GM12878 (cell line): Measurements from ENCODE around the gene ZIC1. TPM values are rescaled to one million over a fixed set of nuclear protein-coding genes. Genes with fewer than 3 reads are reported as not detected.

Source experiments
- ATAC-seq: fragments of 200-7000 bp; cut with Tn5 transposase; 3 replicates; pipeline ENCODE4 v1.9.1; 2020; ENCODE audit warnings: mild to moderate bottlenecking, moderate library complexity
- Bru-seq: library from RNA; stranded (reverse); fragments of 400-500 nt; gene quantifications from one replicate; lab custom pipeline; 2021; lab: Mats Ljungman, UMichigan
- BruChase-seq, 2 experiments: library from RNA; stranded (reverse); fragments of 400-500 nt; gene quantifications; one replicate each; lab custom pipeline; 2021; lab: Mats Ljungman, UMichigan
- BruUV-seq: library from RNA; stranded (reverse); fragments of 400-500 nt; replicated peaks from 2 replicates; lab custom pipeline; 2021; lab: Mats Ljungman, UMichigan
- CTCF ChIA-PET: fragments of 300-600 bp; sonication (Branson Sonifier 250); formaldehyde crosslinking; extraction: SDS; loops from one replicate; lab custom pipeline; 2021; ENCODE audit warnings: inconsistent platforms; lab: Yijun Ruan, JAX
- POLR2A ChIA-PET: fragments of 350-600 bp; formaldehyde crosslinking; extraction: SDS; loops from one replicate; lab custom pipeline; 2021; ENCODE audit warnings: inconsistent platforms; lab: Charles Lee
- RAD21 ChIA-PET: fragments of 300-600 bp; sonication (Branson Sonifier 250); formaldehyde crosslinking; loops from one replicate; lab custom pipeline; 2023; ENCODE audit warnings: antibody characterized with exemption; ENCODE audit not compliant: unreplicated experiment; lab: Charles Lee
- SMC1A ChIA-PET: fragments of 300-600 bp; sonication (Branson Sonifier 250); formaldehyde crosslinking; loops from one replicate; lab custom pipeline; 2023; ENCODE audit not compliant: unreplicated experiment, uncharacterized antibody; lab: Charles Lee
- DNase-seq: peaks from one replicate; pipeline ENCODE4 v3.0.0-alpha.2; 2011; ENCODE audit warnings: low read depth, low spot score
- FAIRE-seq: peaks from 3 replicates; lab custom pipeline; 2011; peaks lifted over from hg19 to GRCh38; lab: Jason Lieb, UNC
- H2AFZ ChIP-seq: 2 replicates; pipeline ENCODE4 v1.6.0; 2011; ENCODE audit warnings: low read depth, low read length, control low read depth; ENCODE audit not compliant: control insufficient read depth
- H3K27ac ChIP-seq: 2 replicates; pipeline ENCODE4 v1.5.1; 2011; ENCODE audit warnings: control low read depth; ENCODE audit not compliant: control insufficient read depth, insufficient read depth
- H3K27me3 ChIP-seq, 2 experiments: replicated peaks in 1 of 2; 2 replicates each; pipeline versions ENCODE4 v1.6.0 to v1.6.1; 2011; ENCODE audit warnings: low read length in 1 of 2; ENCODE audit not compliant: control insufficient read depth in 2 of 2, insufficient read depth in 2 of 2
- H3K36me3 ChIP-seq, 2 experiments: 2 replicates each; pipeline ENCODE4 v1.5.1; 2011; ENCODE audit warnings: low read length in 1 of 2; ENCODE audit not compliant: control insufficient read depth in 2 of 2, insufficient read depth in 2 of 2
- H3K4me1 ChIP-seq: 2 replicates; pipeline ENCODE4 v1.6.1; 2011; ENCODE audit warnings: mild to moderate bottlenecking, low read length, moderate library complexity, mixed read lengths; ENCODE audit not compliant: control insufficient read depth, insufficient read depth
- H3K4me2 ChIP-seq: 2 replicates; pipeline ENCODE4 v1.6.0; 2011; ENCODE audit warnings: control low read depth; ENCODE audit not compliant: control insufficient read depth, insufficient read depth
- H3K4me3 ChIP-seq: fragments of 200-600 bp; sonication (generic); 2 replicates; pipeline ENCODE4 v1.5.1; 2016
- H3K79me2 ChIP-seq: 2 replicates; pipeline ENCODE4 v1.6.0; 2011; ENCODE audit warnings: low read length; ENCODE audit not compliant: control insufficient read depth, insufficient read depth
- H3K9ac ChIP-seq: 2 replicates; pipeline ENCODE4 v1.8.0; 2011; ENCODE audit warnings: low read length, control low read depth, mixed read lengths; ENCODE audit not compliant: control insufficient read depth, insufficient read depth
- H3K9me3 ChIP-seq: replicated peaks from 3 replicates; pipeline ENCODE4 v1.5.1; 2011; ENCODE audit warnings: mild to moderate bottlenecking, low read length; ENCODE audit not compliant: control insufficient read depth, insufficient read depth
- H4K20me1 ChIP-seq: 2 replicates; pipeline ENCODE4 v1.6.0; 2011; ENCODE audit not compliant: control insufficient read depth, insufficient read depth
- BRCA1 ChIP-seq: IDR thresholded peaks from 2 replicates; pipeline ENCODE4 v1.6.1; 2011; ENCODE audit warnings: low read depth, low read length, improper control_type of control experiment
- CBFB ChIP-seq: IDR thresholded peaks from 2 replicates; pipeline ENCODE4 v1.6.1; 2016; ENCODE audit warnings: antibody characterized with exemption, low read depth
- CHD2 ChIP-seq: IDR thresholded peaks from 2 replicates; pipeline ENCODE4 v1.6.1; 2011; ENCODE audit warnings: low read depth, low read length, improper control_type of control experiment, borderline replicate concordance
- MTA2 ChIP-seq: fragments of 450-650 bp; IDR thresholded peaks from 2 replicates; pipeline ENCODE4 v1.6.1; 2016; ENCODE audit warnings: low read depth, mild to moderate bottlenecking, moderate library complexity
- PAX8 ChIP-seq: fragments of 450-650 bp; IDR thresholded peaks from 2 replicates; pipeline ENCODE4 v1.6.1; 2017; ENCODE audit warnings: mild to moderate bottlenecking, moderate library complexity
- POU2F2 ChIP-seq: IDR thresholded peaks from 3 replicates; pipeline ENCODE4 v1.6.1; 2011; ENCODE audit warnings: low read depth, mild to moderate bottlenecking, low read length, borderline replicate concordance
- RFX5 ChIP-seq: IDR thresholded peaks from 2 replicates; pipeline ENCODE4 v1.6.1; 2011; ENCODE audit warnings: low read depth, low read length, improper control_type of control experiment
- SREBF2 ChIP-seq: IDR thresholded peaks from 2 replicates; pipeline ENCODE4 v1.6.1; 2012; ENCODE audit warnings: mild to moderate bottlenecking, low read length
- STAT1 ChIP-seq: fragments of 450-650 bp; conservative IDR thresholded peaks from 2 replicates; pipeline ENCODE4 v1.6.1; 2014; ENCODE audit warnings: antibody characterized with exemption, mild to moderate bottlenecking
- WGBS: methylation state at CpG from one replicate; pipeline ENCODE4 v1.1.6; 2016; ENCODE audit warnings: low lambda C conversion rate; ENCODE audit not compliant: insufficient replicate concordance, insufficient coverage; ENCODE audit errors: missing lambda C conversion rate; 5-methylcytosine and 5-hydroxymethylcytosine counted together
- in situ Hi-C: fragments of 300-500 bp; cut with MboI; formaldehyde crosslinking; loops from 9 replicates; pipeline ENCODE4 v1.14.3; 2018; ENCODE audit warnings: mixed read lengths
- intact Hi-C: fragments of 100-400 bp; cut with micrococcal nuclease; formaldehyde crosslinking; loops from one replicate; pipeline ENCODE4 v1.14.2; 2022; ENCODE audit not compliant: unreplicated experiment
- long read RNA-seq, 2 experiments: library from polyadenylated mRNA; unstranded; transcript quantifications; one replicate each; pipeline ENCODE4 v2.0.0, GENCODE V29; 2019 to 2020
- polyA minus RNA-seq, 3 experiments: library from RNA; depleted of rRNA, polyadenylated mRNA; stranded (reverse); fragments of >200 nt; gene quantifications; 2 replicates each; pipeline ENCODE4 v1.2.3, GENCODE V29; 2011
- polyA plus RNA-seq, 11 experiments: library from polyadenylated mRNA; depleted of rRNA in 4 of 11; unstranded in 6 of 11; stranded (reverse) in 5 of 11; fragments of >200 nt; fragmentation: Nextera tagmentation in 4 of 11; fragmentation: Illumina TruSeq in 1 of 11; extraction: Ambion mirVana in 4 of 11; extraction: Trizol in 1 of 11; gene quantifications; 1 replicate in 1 of 11; 2 replicates in 10 of 11; pipeline versions ENCODE4 v1.2.1 to v1.2.3, GENCODE V29; 2011 to 2016; ENCODE audit warnings: inconsistent platforms in 2 of 11, missing spikeins in 2 of 11, low read depth in 1 of 11
- total RNA-seq, 4 experiments: library from RNA; depleted of rRNA in 3 of 4; stranded (reverse); fragments of >200 nt in 3 of 4; fragmentation: Illumina TruSeq in 1 of 4; extraction: Trizol in 1 of 4; gene quantifications; 2 replicates each; pipeline versions ENCODE4 v1.2.1 to v1.2.3, GENCODE V29; 2013 to 2021
- TF ChIP-seq, protein P1 (sequence below): fragments of 450-650 bp; IDR thresholded peaks from 2 replicates; pipeline ENCODE4 v1.6.1; 2018; ENCODE audit warnings: borderline replicate concordance, mild to moderate bottlenecking; ENCODE audit not compliant: partially characterized antibody

The ZIC1 gene
- total RNA-seq (2013; cell fraction: nucleolus; rRNA removed): not detected in 2 replicates
- total RNA-seq (2014; rRNA removed) (not detected in 2 replicates), total RNA-seq (2014; rRNA removed; fragmentation: Illumina TruSeq; extraction: Trizol) (not detected in 2 replicates), total RNA-seq (2021) (not detected in 2 replicates), polyA plus RNA-seq (2011; rRNA removed) (not detected in 2 replicates), polyA plus RNA-seq (2014; fragmentation: Illumina TruSeq; extraction: Trizol) (not detected in 2 replicates), polyA plus RNA-seq (2014; fragmentation: Nextera tagmentation; extraction: Ambion mirVana) (not detected), polyA plus RNA-seq (2014; rRNA removed) (not detected in 2 replicates), polyA plus RNA-seq (2016; fragmentation: Nextera tagmentation; extraction: Ambion mirVana) (not detected), polyA minus RNA-seq (2011; rRNA and poly(A)+ RNA removed) (not detected in 2 replicates), Bru-seq, nascent RNA (not detected), BruChase-seq, experiment 1, labeled RNA remaining after a 6-hour chase (not detected), BruChase-seq, experiment 2, labeled RNA remaining after a 2-hour chase (not detected)
- not detected for polyA plus RNA-seq (2011; ENCODE audit: low read depth)
- polyA plus RNA-seq (2011; cell fraction: cytosol; rRNA removed): not detected in 2 replicates
- polyA plus RNA-seq (2011; cell fraction: nucleus; rRNA removed): not detected in 2 replicates
- 0.03 TPM in 1 of 2 replicates, not detected in the other for polyA plus RNA-seq (2012)
- polyA minus RNA-seq (2011; cell fraction: cytosol; rRNA and poly(A)+ RNA removed): not detected in 2 replicates
- polyA minus RNA-seq (2011; cell fraction: nucleus; rRNA and poly(A)+ RNA removed): not detected in 2 replicates
- long read RNA-seq, experiment 1: 0 reads
- long read RNA-seq, experiment 2: 0 reads

DNA sequence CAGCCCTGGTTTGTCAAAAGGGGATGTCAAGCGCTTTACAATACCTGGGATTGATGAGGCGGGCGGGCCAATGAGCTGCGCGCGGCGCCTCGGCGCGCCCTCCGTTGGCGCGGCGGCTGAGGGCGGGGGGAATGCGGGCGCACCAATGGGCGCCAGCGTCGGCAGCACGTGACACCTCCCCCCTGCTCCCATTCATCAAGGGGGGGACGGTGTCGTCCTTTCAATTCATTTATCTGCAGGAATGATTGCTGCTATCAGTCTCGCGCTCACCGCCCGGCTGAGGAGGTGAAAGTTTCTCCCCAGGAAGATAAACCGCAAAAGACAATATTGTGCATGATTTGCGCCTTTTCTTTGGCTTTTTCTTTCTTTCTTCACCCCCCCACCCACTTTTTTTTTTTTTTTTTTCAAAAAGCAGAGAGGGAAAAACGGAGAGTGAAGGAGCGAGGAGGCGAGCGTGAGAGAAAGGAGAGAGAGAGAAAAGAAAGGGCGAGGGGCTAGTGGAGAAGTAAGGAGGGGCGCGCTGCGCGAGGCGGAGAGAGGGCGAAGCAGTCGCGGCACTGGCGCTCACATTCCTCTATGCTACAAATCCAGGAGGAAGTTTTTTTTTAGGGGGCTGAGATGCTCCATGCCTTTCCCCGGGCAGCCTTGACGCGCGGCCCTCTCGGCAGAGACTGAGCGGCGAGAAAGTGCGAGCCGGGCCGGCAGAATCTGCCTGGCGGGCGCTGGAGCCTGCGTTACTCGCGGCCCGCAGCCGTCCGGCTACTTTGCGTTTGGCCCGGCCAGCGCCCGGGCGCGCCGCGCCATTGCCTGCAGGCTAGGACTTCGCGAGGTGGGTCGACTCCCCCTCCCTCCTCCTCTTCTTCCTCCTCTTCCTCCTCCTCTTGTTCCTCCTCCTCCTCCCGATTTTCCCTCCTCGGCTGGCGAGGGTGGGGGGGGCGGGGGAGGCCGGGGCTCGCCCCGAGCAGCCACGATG, at the start of gene ZIC1:
TSS of gene ZIC1 (plus strand) at position 223 of the 973 bp plus-strand sequence. CDS start at position 971, 748 bp downstream.
- no peak within 1 kb of the TSS for H3K4me3 ChIP-seq
- H3K9me3 ChIP-seq: peaks cover 2% of the 10 kb centered on the region; the same call in 2 of the 3 replicates
- DNase-seq (no peak), FAIRE-seq (no peak), ATAC-seq (no peak)
- RAD21 ChIA-PET: no interaction called here
- H3K4me2 ChIP-seq: no peak within 1 kb of the TSS
- no peak within 1 kb of the TSS for H3K27ac ChIP-seq
- no peaks in the 10 kb centered on the region for H3K36me3 ChIP-seq
- H3K79me2 ChIP-seq: no peaks in the 10 kb centered on the region
- POLR2A ChIA-PET: no interaction called here
- H4K20me1 ChIP-seq: no peaks in the 10 kb centered on the region
- 77% methylated on average over 43 of the region's 80 CpGs for WGBS
- peaks cover 15 to 30% of the 10 kb centered on the region in 2 experiments for H3K27me3 ChIP-seq
- SMC1A ChIA-PET: no interaction called here
- no TSS peak for BruUV-seq
- in situ Hi-C loops: no loop called here
- H2AFZ ChIP-seq: no peak within 1 kb of the TSS
- CTCF ChIA-PET: no interaction called here
- TF ChIP-seq RFX5: no peak
- no peak for TF ChIP-seq PAX8
- no peak for TF ChIP-seq CHD2
- TF ChIP-seq BRCA1: no peak
- TF ChIP-seq CBFB: no peak
- no peak for TF ChIP-seq SREBF2
- no peak for TF ChIP-seq MTA2
- TF ChIP-seq STAT1: no peak
- no peak for TF ChIP-seq POU2F2
- TF ChIP-seq, protein P1, sequence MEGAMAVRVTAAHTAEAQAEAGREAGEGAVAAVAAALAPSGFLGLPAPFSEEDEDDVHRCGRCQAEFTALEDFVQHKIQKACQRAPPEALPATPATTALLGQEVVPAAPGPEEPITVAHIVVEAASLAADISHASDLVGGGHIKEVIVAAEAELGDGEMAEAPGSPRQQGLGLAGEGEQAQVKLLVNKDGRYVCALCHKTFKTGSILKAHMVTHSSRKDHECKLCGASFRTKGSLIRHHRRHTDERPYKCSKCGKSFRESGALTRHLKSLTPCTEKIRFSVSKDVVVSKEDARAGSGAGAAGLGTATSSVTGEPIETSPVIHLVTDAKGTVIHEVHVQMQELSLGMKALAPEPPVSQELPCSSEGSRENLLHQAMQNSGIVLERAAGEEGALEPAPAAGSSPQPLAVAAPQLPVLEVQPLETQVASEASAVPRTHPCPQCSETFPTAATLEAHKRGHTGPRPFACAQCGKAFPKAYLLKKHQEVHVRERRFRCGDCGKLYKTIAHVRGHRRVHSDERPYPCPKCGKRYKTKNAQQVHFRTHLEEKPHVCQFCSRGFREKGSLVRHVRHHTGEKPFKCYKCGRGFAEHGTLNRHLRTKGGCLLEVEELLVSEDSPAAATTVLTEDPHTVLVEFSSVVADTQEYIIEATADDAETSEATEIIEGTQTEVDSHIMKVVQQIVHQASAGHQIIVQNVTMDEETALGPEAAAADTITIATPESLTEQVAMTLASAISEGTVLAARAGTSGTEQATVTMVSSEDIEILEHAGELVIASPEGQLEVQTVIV: no peak
- no peak within 1 kb of the TSS for H3K9ac ChIP-seq
- intact Hi-C loops: no loop called here
- no peaks in the 10 kb centered on the region for H3K4me1 ChIP-seq
